Ovary (tissue), 9 donors: ENCODE data around the gene DNAJC3. TPM values are rescaled to one million over a fixed set of nuclear protein-coding genes. Genes with fewer than 3 reads are reported as not detected.
"Not testable (repeated sequence)": the region's sequence is repeated elsewhere in the genome, so short reads cannot be mapped to it uniquely, and the experiment has no call there.

Experiments used
- DNase-seq, 5 donors: peaks; one replicate each; pipeline ENCODE4 v3.0.0-alpha.2; 2019 to 2020
- H3K27ac ChIP-seq, 2 donors: fragments of 200-600 bp; one replicate each; pipeline versions ENCODE4 v1.5.1 to v1.8.0; 2019 to 2022
- H3K27me3 ChIP-seq: fragments of 200-600 bp; one replicate; pipeline ENCODE4 v1.8.0; 2022
- H3K36me3 ChIP-seq: fragments of 200-600 bp; sonication (generic); one replicate; pipeline ENCODE4 v1.5.1; 2019
- H3K4me1 ChIP-seq: one replicate; pipeline ENCODE4 v1.8.1; 2013; ENCODE audit warnings: mild to moderate bottlenecking, moderate library complexity; ENCODE audit not compliant: insufficient read depth
- H3K4me3 ChIP-seq: fragments of 200-600 bp; sonication (generic); one replicate; pipeline ENCODE4 v1.5.1; 2017
- H3K9me3 ChIP-seq, 2 donors: fragments of 200-600 bp in 1 of 2; sonication (generic) in 1 of 2; one replicate each; pipeline versions ENCODE4 v1.5.1 to v1.8.1; 2013 to 2019; ENCODE audit warnings: mild to moderate bottlenecking in 1 of 2, moderate library complexity in 1 of 2
- CTCF ChIP-seq, 3 donors: fragments of 450-650 bp in 2 of 3; fragments of 200-600 bp in 1 of 3; IDR thresholded peaks; one replicate each; pipeline versions ENCODE4 v1.5.1 to v1.8.0; 2016 to 2022; ENCODE audit warnings: antibody characterized with exemption in 3 of 3, mild to moderate bottlenecking in 1 of 3
- EP300 ChIP-seq: sonication (generic); formaldehyde crosslinking; IDR thresholded peaks from one replicate; pipeline ENCODE4 v1.6.1; 2017; ENCODE audit warnings: antibody characterized with exemption
- POLR2A ChIP-seq: fragments of 450-650 bp; IDR thresholded peaks from one replicate; pipeline ENCODE4 v1.6.1; 2017; ENCODE audit warnings: antibody characterized with exemption, mild to moderate bottlenecking, moderate library complexity
- WGBS, 3 donors: extraction: QIAGEN DNeasy Blood & Tissue Kit in 1 of 3; methylation state at CpG; one replicate each; pipeline versions ENCODE4 v1.1.5 to v1.1.7; 2013 to 2017; 5-methylcytosine and 5-hydroxymethylcytosine counted together
- intact Hi-C, 4 donors: fragments of 100-400 bp; cut with DNase I; formaldehyde crosslinking; loops; one replicate each; pipeline versions ENCODE4 v1.11.0 to v1.15.1; 2022 to 2023
- polyA plus RNA-seq, 2 donors: library from polyadenylated mRNA; stranded (reverse); fragments of 200-250 nt in 1 of 2; fragments of 350-450 nt in 1 of 2; fragmentation: Illumina TruSeq in 1 of 2; extraction: RNeasy Lipid Tissue Mini Kit (QIAGEN cat#74804) in 1 of 2; gene quantifications; one replicate each; pipeline ENCODE4 v1.2.3, GENCODE V29; 2013 to 2014
- total RNA-seq, 7 donors: library from RNA; depleted of rRNA in 2 of 7; stranded (reverse); fragments of >200 nt in 2 of 7; fragmentation: NEBNext Ultra II Directional in 3 of 7; extraction: Animal tissue kit (Norgen Biotek cat#: 25700) in 3 of 7; gene quantifications; one replicate each; pipeline versions ENCODE4 v1.1.0 to v1.2.4, GENCODE V29; 2016 to 2023
- donor health status: DM: no; HTN: no; CAD: no; lungs with moderate emphysema.
- donor health status: DM: no; HTN: no; CAD: no.
- donor health status: Bipolar disorder and iron deficiency.
- donor health status: DM: yes; HTN: yes; CAD: no.
- donor health status: DM: no; HTN: no; CAD: no.
- donor health status: DM: yes; HTN: yes; CAD: no.

Gene DNAJC3
- total and polyA plus RNA-seq, 9 donors = 13.6 to 56.7 (median 33.4) TPM

- Histone ChIP-seq H3K27ac (no peak overlapping the region), H3K27me3 (no peaks in the 10 kb centered on the region), H3K36me3 (no peaks in the 10 kb centered on the region), H3K4me1 (no peaks in the 10 kb centered on the region), H3K4me3 (no peak overlapping the region), H3K9me3 (no peaks in the 10 kb centered on the region)
- WGBS, 3 donors = 37 to 51% (median 40%) methylated on average over 3 of the region's 3 CpGs
- no peak for DNase-seq
- no peak for TF ChIP-seq EP300
- no peak for TF ChIP-seq POLR2A
- no peak for TF ChIP-seq CTCF (IDR thresholded peaks at IDR 0.05)
- intact Hi-C loops = no loop called here
Measured at GRCh38 chr13:95656386-95657015, 20.4 kb upstream of the DNAJC3 start.

GRCh38 chr13:95659500-95659899 is 17.4 kb upstream of the DNAJC3 start:
- no peaks in the 10 kb centered on the region for H3K4me1 ChIP-seq
- H3K9me3 ChIP-seq = no peaks in the 10 kb centered on the region
- H3K4me3 ChIP-seq = no peak overlapping the region
- TF ChIP-seq CTCF (IDR thresholded peaks at IDR 0.05) (no peak), POLR2A (no peak), EP300 (no peak)
- intact Hi-C loops = no loop called here
- no peak for DNase-seq
- H3K36me3 ChIP-seq = no peaks in the 10 kb centered on the region
- H3K27me3 ChIP-seq = no peaks in the 10 kb centered on the region
- no peak overlapping the region for H3K27ac ChIP-seq

- H3K9me3 ChIP-seq = no peaks in the 10 kb centered on the region
- H3K4me1 ChIP-seq = no peaks in the 10 kb centered on the region
- intact Hi-C loops = no loop called here
- H3K4me3 ChIP-seq = no peak overlapping the region
- no peaks in the 10 kb centered on the region for H3K36me3 ChIP-seq
- TF ChIP-seq CTCF (IDR thresholded peaks at IDR 0.05) (no peak), POLR2A (no peak), EP300 (no peak)
- no peak for DNase-seq
- H3K27ac ChIP-seq = no peak overlapping the region
- no peaks in the 10 kb centered on the region for H3K27me3 ChIP-seq
Measured at GRCh38 chr13:95660981-95661581, 15.9 kb upstream of the DNAJC3 start.

GRCh38 chr13:95667235-95667634 is 9.7 kb upstream of the DNAJC3 start:
- DNase-seq, H3K4me1 ChIP-seq, H3K27me3 ChIP-seq, H3K36me3 ChIP-seq, H3K27ac ChIP-seq, intact Hi-C loops, H3K9me3 ChIP-seq, H3K4me3 ChIP-seq: not testable (repeated sequence)

GRCh38 chr13:95671597-95671996 is 5.3 kb upstream of the DNAJC3 start:
- peaks cover 0 to 9% of the 10 kb centered on the region in 2 donors for H3K9me3 ChIP-seq
- no peaks in the 10 kb centered on the region for H3K27me3 ChIP-seq
- DNase-seq = no peak
- no peak overlapping the region for H3K4me3 ChIP-seq
- TF ChIP-seq POLR2A = no peak
- TF ChIP-seq EP300 = no peak
- no peak for TF ChIP-seq CTCF (IDR thresholded peaks at IDR 0.05)
- WGBS, 3 donors = 92 to 96% (median 95%) methylated on average over 5 of the region's 5 CpGs
- H3K27ac ChIP-seq = no peak overlapping the region
- no peaks in the 10 kb centered on the region for H3K4me1 ChIP-seq
- H3K36me3 ChIP-seq = no peaks in the 10 kb centered on the region
- intact Hi-C loops = no loop called here
